GM19193 (cell line): Measurements from ENCODE around the gene PHF12.

ENCODE experiments used
- POLR2A ChIP-seq: IDR thresholded peaks from 4 replicates; pipeline ENCODE4 v1.6.1; 2011; ENCODE audit not compliant: insufficient read depth, insufficient read length; ENCODE audit errors: extremely low read depth

The PHF12 gene

DNA sequence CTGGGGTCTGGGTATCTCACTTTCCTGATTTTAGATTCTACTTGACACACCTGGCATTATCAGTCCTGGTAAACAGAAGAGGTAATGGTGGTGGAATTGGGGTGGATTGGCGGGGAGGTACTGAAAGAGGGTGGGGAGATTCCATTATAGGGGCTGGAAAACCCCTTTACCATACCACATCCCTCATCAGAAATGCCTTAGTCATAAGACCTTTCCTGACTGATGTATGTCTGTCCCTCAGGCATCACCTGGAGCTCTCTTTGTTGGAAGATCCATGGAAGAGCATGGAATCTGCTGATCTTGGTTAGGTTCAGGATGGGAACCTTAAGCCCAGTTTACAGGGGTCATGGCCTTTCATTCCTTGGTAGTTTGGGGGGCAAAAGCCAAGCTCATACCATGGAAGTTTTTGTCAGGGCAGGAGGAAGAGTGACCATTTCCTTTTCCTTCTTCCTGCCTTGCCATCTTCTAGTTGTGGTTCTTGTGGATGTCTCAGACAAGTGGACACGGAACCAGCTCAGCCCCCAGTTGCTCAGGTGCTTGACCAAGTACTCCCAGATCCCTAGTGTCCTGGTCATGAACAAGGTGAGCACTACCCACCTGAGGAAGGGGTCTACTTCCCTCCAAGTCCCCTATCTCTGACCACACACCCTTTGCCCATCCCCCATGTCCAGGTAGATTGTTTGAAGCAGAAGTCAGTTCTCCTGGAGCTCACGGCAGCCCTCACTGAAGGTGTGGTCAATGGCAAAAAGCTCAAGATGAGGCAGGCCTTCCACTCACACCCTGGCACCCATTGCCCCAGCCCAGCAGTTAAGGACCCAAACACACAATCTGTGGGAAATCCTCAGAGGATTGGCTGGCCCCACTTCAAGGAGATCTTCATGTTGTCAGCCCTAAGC lies 93.2 kb downstream of the PHF12 start:
- TF ChIP-seq POLR2A = no peak

DNA sequence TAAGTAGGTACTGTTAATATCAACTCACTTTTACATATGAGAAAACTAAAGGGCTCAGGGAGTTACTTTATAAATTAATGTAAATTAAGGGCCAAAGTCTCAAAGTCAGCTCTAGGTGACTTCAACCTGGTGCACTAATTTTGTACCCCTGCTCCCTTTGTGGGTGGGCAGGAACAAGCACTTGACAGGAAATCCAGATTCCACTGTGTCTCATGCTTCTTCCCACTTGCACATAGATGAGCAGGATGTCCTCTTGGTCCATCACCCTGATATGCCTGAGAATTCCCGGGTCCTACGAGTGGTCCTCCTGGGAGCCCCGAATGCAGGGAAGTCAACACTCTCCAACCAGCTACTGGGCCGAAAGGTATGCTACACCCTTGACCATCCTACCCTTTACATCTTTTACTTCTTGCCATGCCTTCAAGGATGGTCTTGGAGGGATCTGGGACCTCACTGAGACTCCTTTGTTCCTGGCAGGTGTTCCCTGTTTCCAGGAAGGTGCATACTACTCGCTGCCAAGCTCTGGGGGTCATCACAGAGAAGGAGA lies 95.2 kb downstream of the PHF12 start:
- no peak for TF ChIP-seq POLR2A

DNA sequence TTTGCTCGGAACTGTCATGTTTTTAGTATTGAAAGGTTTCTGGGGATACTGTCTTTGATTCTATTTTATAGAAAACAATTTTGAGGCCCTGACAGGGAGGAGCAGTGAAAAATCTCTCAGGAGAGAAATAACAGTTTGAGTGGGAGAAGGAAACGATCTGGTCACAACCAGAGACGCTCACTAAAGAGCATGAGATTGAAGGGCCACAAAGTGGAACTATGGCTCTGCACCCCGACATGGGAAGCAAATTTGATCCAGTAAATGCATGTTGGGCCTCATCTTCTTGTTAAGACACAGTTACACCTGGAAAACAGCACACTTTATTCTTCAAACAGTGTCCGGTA lies 96.0 kb downstream of the PHF12 start:
- no peak for TF ChIP-seq POLR2A
